ENCODE data around the gene PIGR. TPM values are rescaled to one million over a fixed set of nuclear protein-coding genes. Genes with fewer than 3 reads are reported as not detected.

PIGR gene
- polyA plus RNA-seq, 1 of the 3 experiments (the other 2 are of a cell fraction) = not detected

DNA sequence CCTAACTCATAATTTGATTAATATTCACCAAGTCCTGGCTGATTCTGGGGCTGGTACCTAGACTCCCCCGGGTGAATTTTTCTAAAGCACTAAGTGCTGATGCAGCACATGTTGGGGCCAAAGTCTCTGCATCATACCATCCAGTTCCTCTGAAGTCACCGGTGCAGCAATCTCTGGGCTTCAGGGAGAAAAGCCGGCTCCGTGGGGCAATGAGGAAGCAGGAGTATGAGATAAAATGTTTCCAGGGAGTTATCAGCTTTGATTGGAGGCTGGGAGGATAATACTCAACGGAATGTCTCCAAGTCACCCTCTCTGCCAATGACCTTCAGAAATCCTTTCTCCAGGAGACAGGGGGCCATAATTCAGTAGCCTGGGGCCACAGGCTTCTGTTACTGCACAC is 22.8 kb upstream of the PIGR start (continued):
- TF ChIP-seq, protein P1, sequence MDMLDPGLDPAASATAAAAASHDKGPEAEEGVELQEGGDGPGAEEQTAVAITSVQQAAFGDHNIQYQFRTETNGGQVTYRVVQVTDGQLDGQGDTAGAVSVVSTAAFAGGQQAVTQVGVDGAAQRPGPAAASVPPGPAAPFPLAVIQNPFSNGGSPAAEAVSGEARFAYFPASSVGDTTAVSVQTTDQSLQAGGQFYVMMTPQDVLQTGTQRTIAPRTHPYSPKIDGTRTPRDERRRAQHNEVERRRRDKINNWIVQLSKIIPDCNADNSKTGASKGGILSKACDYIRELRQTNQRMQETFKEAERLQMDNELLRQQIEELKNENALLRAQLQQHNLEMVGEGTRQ (IDR thresholded peaks at IDR 0.05; ENCODE audit: borderline replicate concordance, low read depth, low read length) = no peak
- TF ChIP-seq EP300 (IDR thresholded peaks at IDR 0.05; ENCODE audit: borderline replicate concordance in 1 of 2, low read depth in 1 of 2, low read length in 1 of 2) = no peak
- no peak for TF ChIP-seq CHD2 (IDR thresholded peaks at IDR 0.05; ENCODE audit: low read length, partially characterized antibody)
- no peak for TF ChIP-seq SIN3A (IDR thresholded peaks at IDR 0.05; ENCODE audit: borderline replicate concordance, low read depth, low read length)
- no peak for TF ChIP-seq SMC3 (IDR thresholded peaks at IDR 0.05; ENCODE audit: low read depth, low read length)
- no peak for TF ChIP-seq NFIC (IDR thresholded peaks at IDR 0.05; ENCODE audit: borderline replicate concordance)

DNA sequence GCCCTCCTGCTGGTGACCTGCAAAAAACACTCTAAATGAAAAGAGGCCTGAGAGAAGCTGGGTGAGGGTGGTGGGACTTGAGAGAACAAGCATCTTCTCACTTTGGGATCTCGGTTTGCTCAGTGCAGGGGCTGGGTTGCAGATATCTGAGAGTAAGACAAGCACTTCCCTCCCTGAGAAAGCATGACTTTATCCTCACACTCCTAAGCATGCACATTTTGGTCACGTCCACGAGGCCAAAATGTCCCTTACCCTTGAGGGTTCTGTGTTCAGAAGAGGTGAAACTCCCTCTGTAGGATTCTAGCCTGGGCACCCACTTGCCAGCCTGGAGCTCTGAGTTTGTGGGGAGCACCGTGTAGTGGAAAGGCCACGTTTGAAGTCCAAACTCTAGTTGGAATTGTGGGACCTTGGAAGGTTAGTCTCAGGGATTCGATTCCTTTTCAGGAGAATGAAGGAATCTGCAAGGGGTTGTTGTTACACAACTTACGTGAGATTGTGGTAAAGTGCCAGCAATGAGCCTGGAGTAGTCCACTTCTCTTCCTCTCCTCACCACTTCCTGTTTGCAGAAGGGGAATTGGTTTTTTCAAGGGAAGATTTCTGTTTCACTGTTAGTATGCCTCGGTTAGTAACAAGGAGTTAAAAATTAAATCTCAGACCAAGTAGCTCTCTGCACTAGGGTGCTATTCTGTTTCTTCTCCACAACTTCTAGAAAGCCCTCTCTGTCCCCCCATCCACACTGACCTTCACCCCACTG is 21.0 kb upstream of the PIGR start:
- no peaks in the 10 kb centered on the region for H3K9me2 ChIP-seq
- H3K4me3 ChIP-seq (ENCODE audit: low read depth in 2 of 2, low read length in 1 of 2) = no peak overlapping the region
- H3K9me3 ChIP-seq = no peaks in the 10 kb centered on the region
- no peak for DNase-seq
- POLR2A ChIA-PET = no interaction called here
- no peaks in the 10 kb centered on the region for H4K20me1 ChIP-seq (ENCODE audit: insufficient read depth)
- no peaks in the 10 kb centered on the region for H3K4me1 ChIP-seq (ENCODE audit: control insufficient read depth in 1 of 2, insufficient read depth in 2 of 2, low read depth in 1 of 2, low read length in 1 of 2)
- TF ChIP-seq GABPA (IDR thresholded peaks at IDR 0.05; ENCODE audit: low read depth) (no peak), TCF12 (IDR thresholded peaks at IDR 0.05) (no peak), EP300 (IDR thresholded peaks at IDR 0.05; ENCODE audit: borderline replicate concordance in 1 of 2, low read depth in 1 of 2, low read length in 1 of 2) (no peak)
- TF ChIP-seq, protein P1 (IDR thresholded peaks at IDR 0.05; ENCODE audit: borderline replicate concordance, low read depth, low read length) = no peak
- TF ChIP-seq, protein P2, sequence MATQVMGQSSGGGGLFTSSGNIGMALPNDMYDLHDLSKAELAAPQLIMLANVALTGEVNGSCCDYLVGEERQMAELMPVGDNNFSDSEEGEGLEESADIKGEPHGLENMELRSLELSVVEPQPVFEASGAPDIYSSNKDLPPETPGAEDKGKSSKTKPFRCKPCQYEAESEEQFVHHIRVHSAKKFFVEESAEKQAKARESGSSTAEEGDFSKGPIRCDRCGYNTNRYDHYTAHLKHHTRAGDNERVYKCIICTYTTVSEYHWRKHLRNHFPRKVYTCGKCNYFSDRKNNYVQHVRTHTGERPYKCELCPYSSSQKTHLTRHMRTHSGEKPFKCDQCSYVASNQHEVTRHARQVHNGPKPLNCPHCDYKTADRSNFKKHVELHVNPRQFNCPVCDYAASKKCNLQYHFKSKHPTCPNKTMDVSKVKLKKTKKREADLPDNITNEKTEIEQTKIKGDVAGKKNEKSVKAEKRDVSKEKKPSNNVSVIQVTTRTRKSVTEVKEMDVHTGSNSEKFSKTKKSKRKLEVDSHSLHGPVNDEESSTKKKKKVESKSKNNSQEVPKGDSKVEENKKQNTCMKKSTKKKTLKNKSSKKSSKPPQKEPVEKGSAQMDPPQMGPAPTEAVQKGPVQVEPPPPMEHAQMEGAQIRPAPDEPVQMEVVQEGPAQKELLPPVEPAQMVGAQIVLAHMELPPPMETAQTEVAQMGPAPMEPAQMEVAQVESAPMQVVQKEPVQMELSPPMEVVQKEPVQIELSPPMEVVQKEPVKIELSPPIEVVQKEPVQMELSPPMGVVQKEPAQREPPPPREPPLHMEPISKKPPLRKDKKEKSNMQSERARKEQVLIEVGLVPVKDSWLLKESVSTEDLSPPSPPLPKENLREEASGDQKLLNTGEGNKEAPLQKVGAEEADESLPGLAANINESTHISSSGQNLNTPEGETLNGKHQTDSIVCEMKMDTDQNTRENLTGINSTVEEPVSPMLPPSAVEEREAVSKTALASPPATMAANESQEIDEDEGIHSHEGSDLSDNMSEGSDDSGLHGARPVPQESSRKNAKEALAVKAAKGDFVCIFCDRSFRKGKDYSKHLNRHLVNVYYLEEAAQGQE (IDR thresholded peaks at IDR 0.05; ENCODE audit: low read depth, low read length) = no peak
- CTCF ChIA-PET = interaction anchor here (0.7 to 1.2 kb wide), 2 partner anchors 8 to 15 kb away, joined by 3 to 6 read pairs; no protein-coding TSS in a partner anchor
- no peak overlapping the region for H2AFZ ChIP-seq (ENCODE audit: low read depth)
- WGBS (ENCODE audit: low lambda C conversion rate) = 22% methylated on average over 8 of the region's 8 CpGs
- no peak overlapping the region for H3K27ac ChIP-seq (ENCODE audit: low read depth in 2 of 2, low read length in 1 of 2)
- no peaks in the 10 kb centered on the region for H3K79me2 ChIP-seq (ENCODE audit: insufficient read depth)
- H3K4me2 ChIP-seq = no peak overlapping the region
- peaks cover 50% of the 10 kb centered on the region; the same call in 1 of the 2 replicates for H3K27me3 ChIP-seq (ENCODE audit: insufficient read depth)
- H3K36me3 ChIP-seq (replicated peaks in 1 of 2; ENCODE audit: control insufficient read depth in 1 of 2, insufficient read depth in 2 of 2, low read length in 1 of 2) = no peaks in the 10 kb centered on the region
- no peaks in the 10 kb centered on the region for H3F3A ChIP-seq (replicated peaks; ENCODE audit: insufficient read depth)
- H3K9ac ChIP-seq = no peak overlapping the region

Measured in SK-N-SH (cell line).